GM18867 (cell line): ENCODE measurements around the gene OR51B5.
"Not testable (repeated sequence)": the region's sequence is repeated elsewhere in the genome, so short reads cannot be mapped to it uniquely, and the experiment has no call there.

Experiments
- ATAC-seq: cut with Tn5 transposase; IDR thresholded peaks from one replicate; pipeline ENCODE4 v1.9.1; 2021; ENCODE audit warnings: mild to moderate bottlenecking, moderate library complexity; ENCODE audit not compliant: unreplicated experiment

Gene OR51B5

GRCh38 chr11:5337253-5337652 lies 6.1 kb downstream of the OR51B5 start:
- ATAC-seq: not testable (repeated sequence)

GRCh38 chr11:5336331-5336730 lies 7.0 kb downstream of the OR51B5 start:
- ATAC-seq: no peak

GRCh38 chr11:5335170-5335569 lies 8.2 kb downstream of the OR51B5 start:
- ATAC-seq: no peak

GRCh38 chr11:5324197-5324596 lies 19.1 kb downstream of the OR51B5 start, which contains the start of gene OR51B2:
Gene OR51B2, minus strand, starts transcription at chr11:5324297. Its CDS starts 0 bp downstream, at chr11:5324297.
- no peak for ATAC-seq

GRCh38 chr11:5317292-5317691 lies 26.0 kb downstream of the OR51B5 start:
- ATAC-seq: no peak

- ATAC-seq: not testable (repeated sequence)
Measured at GRCh38 chr11:5313326-5314023, 29.8 kb downstream of the OR51B5 start.

GRCh38 chr11:5310423-5310822 lies 32.9 kb downstream of the OR51B5 start:
- ATAC-seq: no peak

GRCh38 chr11:5307256-5308019 lies 35.9 kb downstream of the OR51B5 start:
- ATAC-seq: no peak

GRCh38 chr11:5304046-5304445 lies 39.3 kb downstream of the OR51B5 start:
- no peak for ATAC-seq

- no peak for ATAC-seq
Measured at GRCh38 chr11:5303626-5304025, 39.7 kb downstream of the OR51B5 start.

GRCh38 chr11:5301846-5302245 lies 41.5 kb downstream of the OR51B5 start, which contains the start of gene OR51B4:
Gene OR51B4, minus strand, starts transcription at chr11:5301946. Its CDS starts 0 bp downstream, at chr11:5301946.
- no peak for ATAC-seq

- no peak for ATAC-seq
Measured at GRCh38 chr11:5300251-5300650, 43.1 kb downstream of the OR51B5 start.

- ATAC-seq: no peak
Measured at GRCh38 chr11:5298451-5298850, 44.9 kb downstream of the OR51B5 start.

- no peak for ATAC-seq
Measured at GRCh38 chr11:5297721-5298323, 45.5 kb downstream of the OR51B5 start.

GRCh38 chr11:5294342-5294995 lies 48.9 kb downstream of the OR51B5 start:
- ATAC-seq: not testable (repeated sequence)

- no peak for ATAC-seq
Measured at GRCh38 chr11:5293028-5293427, 50.3 kb downstream of the OR51B5 start.
